Endothelial cell of hepatic sinusoid (primary cell): ENCODE measurements around the gene SPOUT1.
"Not testable (repeated sequence)": the region's sequence is repeated elsewhere in the genome, so short reads cannot be mapped to it uniquely, and the experiment has no call there.

Experiments
- in situ Hi-C: cut with HindIII; loops from 2 replicates; pipeline ENCODE4 v1.10.0; 2017; ENCODE audit warnings: low sequenced_read_pairs

The SPOUT1 gene

DNA sequence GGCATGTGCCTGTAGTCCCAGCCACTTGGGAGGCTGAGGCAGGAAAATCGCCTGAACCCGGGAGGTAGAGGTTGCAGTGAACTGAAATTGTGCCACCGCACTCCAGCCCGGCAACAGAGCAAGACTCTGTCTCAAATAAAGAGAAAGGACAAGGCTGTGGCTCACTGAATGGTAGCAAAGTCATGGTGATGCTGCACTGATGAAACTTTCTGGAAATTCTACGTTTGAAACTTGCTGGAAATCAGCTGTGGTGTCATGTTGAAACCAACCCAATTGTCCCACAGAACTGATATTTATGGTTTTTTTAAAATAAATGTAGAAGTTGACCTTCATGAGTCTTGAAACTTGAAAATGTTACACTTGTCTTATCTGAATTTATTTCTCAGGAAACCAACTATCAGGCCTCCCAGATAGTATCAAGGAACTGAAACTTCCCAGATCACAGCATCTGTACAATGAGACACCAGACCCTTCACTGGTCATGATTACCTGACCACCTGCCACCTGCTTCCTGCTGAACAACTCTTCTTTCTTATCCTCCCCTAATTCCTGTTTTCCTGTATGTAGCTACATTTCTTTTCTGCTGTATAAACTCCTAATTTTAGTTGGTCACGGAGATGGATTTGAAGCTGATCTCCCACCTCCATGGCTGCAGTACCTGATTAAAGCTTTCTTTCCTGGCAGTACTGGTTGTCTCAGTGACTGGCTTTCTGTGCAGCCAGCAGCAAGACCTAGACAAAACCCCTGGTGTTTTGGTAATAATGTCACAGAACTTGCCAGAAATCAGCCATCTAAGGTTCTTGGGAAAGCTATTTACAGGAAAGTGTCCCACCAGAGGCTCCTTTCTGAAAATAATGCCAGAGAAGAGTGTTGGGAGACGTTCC, 48.2 kb downstream of the SPOUT1 start:
- in situ Hi-C loops: no loop called here

DNA sequence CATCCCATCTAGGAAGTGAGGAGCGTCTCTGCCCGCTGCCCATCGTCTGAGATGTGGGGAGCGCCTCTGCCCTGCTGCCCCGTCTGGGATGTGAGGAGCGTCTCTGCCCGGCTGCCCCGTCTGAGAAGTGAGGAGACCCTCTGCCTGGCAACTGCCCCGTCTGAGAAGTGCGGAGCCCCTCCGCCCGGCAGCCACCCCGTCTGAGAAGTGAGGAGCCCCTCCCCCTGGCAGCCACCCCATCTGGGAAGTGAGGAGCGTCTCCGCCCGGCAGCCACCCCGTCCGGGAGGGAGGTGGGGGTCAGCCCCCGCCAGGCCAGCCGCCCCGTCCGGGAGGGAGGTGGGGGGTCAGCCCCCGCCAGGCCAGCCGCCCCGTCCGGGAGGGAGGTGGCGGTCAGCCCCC, 49.5 kb downstream of the SPOUT1 start:
- in situ Hi-C loops: not testable (repeated sequence)

DNA sequence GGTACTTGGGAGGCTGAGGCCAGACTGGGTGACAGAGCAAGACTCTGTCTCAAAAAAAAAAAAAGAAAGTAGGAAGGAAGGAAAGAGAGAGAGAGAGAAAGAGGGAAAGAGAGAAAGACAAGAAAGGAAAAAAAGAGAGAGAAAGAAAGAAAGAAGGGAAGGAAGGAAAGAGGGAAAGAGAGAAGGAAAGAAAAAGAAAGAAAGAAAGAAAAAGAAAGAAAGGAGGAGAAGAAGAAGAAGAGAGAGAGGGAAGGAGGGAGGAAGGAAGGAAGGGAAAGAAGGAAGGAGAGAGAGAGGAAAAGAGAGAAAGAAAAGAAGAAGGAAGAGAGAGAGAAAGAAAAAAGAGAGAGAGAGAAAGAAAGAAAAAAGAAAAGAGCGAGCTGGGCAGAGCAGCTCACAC, 54.8 kb downstream of the SPOUT1 start:
- in situ Hi-C loops: no loop called here

DNA sequence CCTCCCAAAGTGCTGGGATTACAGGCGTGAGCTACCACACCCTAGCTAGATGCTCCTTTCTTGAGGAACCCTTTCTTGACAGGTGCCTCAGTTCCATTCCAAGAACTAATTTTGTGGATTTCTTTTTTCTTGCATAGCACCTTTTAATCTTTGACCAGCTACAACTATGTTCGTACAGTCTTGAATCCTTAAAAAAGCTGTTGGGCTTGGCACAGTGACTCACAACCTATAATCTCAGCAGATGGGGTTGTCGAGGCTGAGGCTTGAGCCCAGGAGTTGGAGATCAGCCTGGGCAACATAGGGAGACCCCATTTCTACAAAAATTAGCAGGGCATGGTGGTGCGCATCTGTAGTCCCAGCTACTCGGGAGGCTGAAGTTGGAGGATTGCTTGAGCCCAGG, 56.5 kb downstream of the SPOUT1 start:
- in situ Hi-C loops: no loop called here

DNA sequence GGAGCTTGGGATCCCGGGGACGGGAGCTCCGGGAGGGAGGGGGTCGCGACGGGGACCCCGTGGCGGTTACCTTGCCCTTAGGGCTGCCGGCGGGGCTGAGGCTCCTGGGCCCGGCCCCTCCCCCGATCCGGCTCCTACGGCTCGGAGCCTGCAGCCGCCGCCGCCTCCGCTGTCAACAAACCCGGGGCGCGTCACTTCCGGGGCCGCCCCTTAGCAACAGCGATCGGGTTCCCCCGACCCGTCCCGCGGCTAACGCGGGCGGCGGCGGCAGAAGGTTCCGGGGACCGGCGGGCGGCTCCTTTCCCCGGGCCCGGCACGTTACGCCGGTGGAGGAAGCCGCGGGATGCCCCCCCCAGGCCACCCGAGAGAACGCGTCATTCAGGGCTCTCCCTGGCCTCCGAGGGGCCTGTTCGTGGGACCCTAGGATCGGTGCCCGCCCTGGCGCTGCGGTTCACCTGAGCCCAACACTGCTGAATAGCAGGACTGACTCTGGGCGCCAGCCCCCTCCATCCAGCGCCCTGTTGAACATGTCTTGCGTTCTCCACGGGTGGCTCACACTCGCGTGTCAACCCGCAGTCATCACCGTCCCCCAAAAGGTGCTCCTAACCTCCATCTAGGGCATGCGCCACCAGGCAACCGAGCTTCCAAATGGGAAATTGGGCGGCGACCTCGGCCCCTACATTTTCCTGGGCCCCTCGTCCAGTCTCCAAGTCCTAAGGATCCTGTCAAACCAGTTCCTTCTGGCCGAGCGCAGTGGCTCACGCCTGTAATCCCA, 57.7 kb downstream of the SPOUT1 start, which contains the start of gene ZER1:
Gene ZER1, minus strand, starts transcription at position 183 of the 775 bp plus-strand sequence. CDS start 16,362 bp downstream, outside the sequence.
- in situ Hi-C loops: no loop called here

DNA sequence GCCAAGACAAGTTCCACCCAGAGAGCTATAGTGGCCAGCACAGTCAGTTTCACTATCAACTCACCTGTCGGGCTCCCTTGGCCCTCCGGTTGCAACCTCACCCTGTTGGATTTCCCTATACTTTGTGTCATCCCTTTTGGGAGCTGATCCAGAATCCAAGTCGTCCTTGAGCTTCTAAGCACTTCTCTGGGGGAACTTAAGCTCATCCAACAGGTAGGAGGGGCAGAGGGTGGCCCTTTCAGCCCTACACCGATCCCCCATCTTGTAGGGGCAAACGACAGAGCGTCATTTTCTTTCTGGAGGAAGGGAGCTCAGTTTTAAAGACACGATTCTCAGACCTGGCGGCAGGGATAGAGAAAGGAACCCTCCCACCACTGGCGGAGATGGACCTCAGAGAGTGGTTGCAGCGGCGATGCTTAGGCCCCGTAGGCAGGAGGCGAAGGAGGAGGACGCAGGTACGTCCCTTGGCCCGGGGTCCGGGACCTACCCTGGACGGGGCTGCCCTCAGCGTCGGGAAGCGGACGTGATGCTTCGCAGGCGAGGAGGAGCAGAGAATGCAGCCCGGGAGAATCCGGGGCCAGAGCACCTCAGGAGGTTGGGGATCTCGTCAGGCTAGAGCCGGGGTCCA, 58.4 kb downstream of the SPOUT1 start:
- in situ Hi-C loops: no loop called here

DNA sequence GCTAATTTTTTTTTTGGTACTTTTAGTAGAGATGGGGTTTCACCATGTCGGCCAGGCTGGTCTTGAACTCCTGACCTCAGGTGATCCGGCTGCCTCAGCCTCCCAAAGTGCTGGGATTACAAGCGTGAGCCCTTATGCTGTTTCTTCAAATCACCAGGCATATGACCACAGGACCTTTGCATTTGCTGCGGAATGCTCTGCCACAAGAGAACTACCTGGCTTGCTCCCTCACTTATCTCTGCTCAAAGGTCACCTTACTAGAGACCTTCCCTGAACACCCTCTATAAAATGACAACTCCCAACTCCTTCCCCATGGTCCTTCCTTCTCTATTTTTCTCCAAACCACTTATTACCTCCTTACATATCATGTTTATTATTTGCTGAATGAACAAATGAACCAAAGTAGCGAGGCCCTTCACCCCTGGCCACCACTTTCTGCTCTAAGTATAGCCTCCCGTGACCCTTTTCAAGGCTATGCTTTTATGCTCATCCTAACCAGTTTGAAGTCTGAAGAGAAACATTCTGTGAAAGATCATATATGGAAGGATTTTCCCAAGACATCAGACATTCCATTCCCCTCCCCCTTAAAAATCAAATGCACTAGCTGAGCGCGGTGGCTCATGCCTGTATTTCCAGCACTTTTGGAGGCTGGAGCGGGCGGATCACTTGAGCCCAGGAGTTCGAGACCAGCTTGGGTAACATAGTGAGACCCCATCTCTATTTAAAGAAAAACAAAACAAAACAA, 59.1 kb downstream of the SPOUT1 start:
- in situ Hi-C loops: no loop called here
